HUES6 (cell line): ENCODE measurements around the gene LINC00305.

Experiments used
- H3K27ac ChIP-seq: 2 replicates; pipeline ENCODE4 v1.7.0; 2013; ENCODE audit warnings: low read depth, mild to moderate bottlenecking, low read length, inconsistent platforms
- H3K27me3 ChIP-seq: 2 replicates; pipeline ENCODE4 v1.6.1; 2013; ENCODE audit warnings: low read length; ENCODE audit not compliant: control insufficient read depth, insufficient read depth
- H3K36me3 ChIP-seq: 2 replicates; pipeline ENCODE4 v1.6.1; 2013; ENCODE audit warnings: low read length; ENCODE audit not compliant: control insufficient read depth, insufficient read depth
- H3K4me1 ChIP-seq: 2 replicates; pipeline ENCODE4 v1.6.1; 2013; ENCODE audit warnings: low read length; ENCODE audit not compliant: control insufficient read depth, insufficient read depth
- H3K4me3 ChIP-seq: 2 replicates; pipeline ENCODE4 v1.5.1; 2013; ENCODE audit warnings: low read depth, low read length
- H3K9ac ChIP-seq: one replicate; pipeline ENCODE4 v1.6.1; 2013; ENCODE audit warnings: mild to moderate bottlenecking, low read length
- H3K9me3 ChIP-seq: 2 replicates; pipeline ENCODE4 v1.6.1; 2013; ENCODE audit warnings: low read depth, low read length; ENCODE audit not compliant: control insufficient read depth, insufficient read depth

LINC00305 gene

GRCh38 chr18:64032312-64032711, 116.6 kb downstream of the LINC00305 start:
- Histone ChIP-seq H3K9ac (no peak overlapping the region), H3K27me3 (no peaks in the 10 kb centered on the region), H3K27ac (no peak overlapping the region), H3K9me3 (no peaks in the 10 kb centered on the region), H3K4me3 (no peak overlapping the region), H3K4me1 (peaks cover 3% of the 10 kb centered on the region), H3K36me3 (no peaks in the 10 kb centered on the region)

GRCh38 chr18:64031411-64031810, 117.5 kb downstream of the LINC00305 start:
- Histone ChIP-seq H3K9me3 (no peaks in the 10 kb centered on the region), H3K9ac (no peak overlapping the region), H3K27me3 (no peaks in the 10 kb centered on the region), H3K4me3 (no peak overlapping the region), H3K36me3 (no peaks in the 10 kb centered on the region), H3K4me1 (peaks cover 3% of the 10 kb centered on the region), H3K27ac (no peak overlapping the region)
